Activated T-cell treated with anti-CD3 and anti-CD28 coated beads, Interleukin-2, amount 50 U/mL, for 4 hours (primary cell): ENCODE results near the gene SLC6A14. TPM values are rescaled to one million over a fixed set of nuclear protein-coding genes. Genes with fewer than 3 reads are reported as not detected.

Experiments used
- total RNA-seq, 3 donors: library from RNA; stranded (reverse); gene quantifications; one replicate each; pipeline ENCODE4 v1.2.1, GENCODE V29; 2021

SLC6A14 gene
- total RNA-seq, 3 donors from 2014 or later, result 0.21 to 0.46 TPM; not detected in 1

Other genes with a start within 250 kb of the SLC6A14 start
- not detected for gene CT83, start 26.4 kb downstream of the SLC6A14 start, total RNA-seq